ENCODE results near the gene EIF1AD. TPM values are rescaled to one million over a fixed set of nuclear protein-coding genes. Genes with fewer than 3 reads are reported as not detected.

Gene EIF1AD
- total RNA-seq, 1 donor from 2014 or later = 15.6 TPM

DNA sequence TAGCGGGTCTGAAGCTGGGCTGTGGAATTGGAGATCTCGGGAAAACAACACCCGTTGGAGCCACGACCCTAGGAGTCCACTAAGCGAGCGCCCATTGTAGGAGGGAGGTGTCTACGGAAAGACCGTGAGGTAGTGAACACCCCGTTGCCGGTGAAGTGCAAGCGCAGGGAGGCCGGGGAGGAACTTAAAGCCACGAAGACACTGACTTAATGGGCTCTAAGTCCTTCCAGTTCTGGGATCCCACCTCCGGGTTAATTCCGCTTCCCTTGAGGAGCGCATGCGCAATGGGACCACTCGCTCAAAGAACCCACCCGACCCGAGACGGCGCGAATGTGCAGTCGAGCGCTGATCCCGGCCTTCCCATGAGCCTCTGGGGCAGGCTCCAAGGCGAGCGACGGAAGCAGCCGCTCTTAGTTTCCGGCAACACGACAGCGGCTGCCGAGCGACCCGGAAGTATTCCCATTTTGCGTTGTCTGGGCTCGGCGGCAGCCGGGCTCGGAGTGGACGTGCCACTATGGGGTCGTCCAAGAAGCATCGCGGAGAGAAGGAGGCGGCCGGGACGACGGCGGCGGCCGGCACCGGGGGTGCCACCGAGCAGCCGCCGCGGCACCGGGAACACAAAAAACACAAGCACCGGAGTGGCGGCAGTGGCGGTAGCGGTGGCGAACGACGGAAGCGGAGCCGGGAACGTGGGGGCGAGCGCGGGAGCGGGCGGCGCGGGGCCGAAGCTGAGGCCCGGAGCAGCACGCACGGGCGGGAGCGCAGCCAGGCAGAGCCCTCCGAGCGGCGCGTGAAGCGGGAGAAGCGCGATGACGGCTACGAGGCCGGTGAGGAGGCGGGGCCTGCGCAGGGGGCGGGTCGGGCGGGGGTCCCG, 40.5 kb downstream of the EIF1AD start, which contains the start of gene SART1:
SART1 (plus strand) TSS at position 468 of the 874 bp plus-strand sequence; CDS start at position 515, 47 bp downstream.
- H3K27ac ChIP-seq = peak within 1 kb of the TSS; percentile 86 to 96
- H3K4me1 ChIP-seq = peaks cover 15 to 23% of the 10 kb centered on the region in 2 donors
- H3K9me3 ChIP-seq = no peaks in the 10 kb centered on the region
- peak; percentile 86 to 99 for DNase-seq (ENCODE audit: low spot score in 2 of 2)
- TF ChIP-seq, protein P1, sequence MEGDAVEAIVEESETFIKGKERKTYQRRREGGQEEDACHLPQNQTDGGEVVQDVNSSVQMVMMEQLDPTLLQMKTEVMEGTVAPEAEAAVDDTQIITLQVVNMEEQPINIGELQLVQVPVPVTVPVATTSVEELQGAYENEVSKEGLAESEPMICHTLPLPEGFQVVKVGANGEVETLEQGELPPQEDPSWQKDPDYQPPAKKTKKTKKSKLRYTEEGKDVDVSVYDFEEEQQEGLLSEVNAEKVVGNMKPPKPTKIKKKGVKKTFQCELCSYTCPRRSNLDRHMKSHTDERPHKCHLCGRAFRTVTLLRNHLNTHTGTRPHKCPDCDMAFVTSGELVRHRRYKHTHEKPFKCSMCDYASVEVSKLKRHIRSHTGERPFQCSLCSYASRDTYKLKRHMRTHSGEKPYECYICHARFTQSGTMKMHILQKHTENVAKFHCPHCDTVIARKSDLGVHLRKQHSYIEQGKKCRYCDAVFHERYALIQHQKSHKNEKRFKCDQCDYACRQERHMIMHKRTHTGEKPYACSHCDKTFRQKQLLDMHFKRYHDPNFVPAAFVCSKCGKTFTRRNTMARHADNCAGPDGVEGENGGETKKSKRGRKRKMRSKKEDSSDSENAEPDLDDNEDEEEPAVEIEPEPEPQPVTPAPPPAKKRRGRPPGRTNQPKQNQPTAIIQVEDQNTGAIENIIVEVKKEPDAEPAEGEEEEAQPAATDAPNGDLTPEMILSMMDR (IDR thresholded peaks at IDR 0.05) = peak in 1 of 3 experiments; percentile 13
- H3K4me3 ChIP-seq = peak within 1 kb of the TSS; percentile 89 to 100
- no peaks in the 10 kb centered on the region for H3K27me3 ChIP-seq
- intact Hi-C loops (cut with DNase I) = loop anchor here (1.0 kb wide), 5 partner anchors 28 to 77 kb away; partner anchors contain the start of genes BANF1, C11orf68, DRAP1 and EIF1AD
- H3K36me3 ChIP-seq = peaks cover 24 to 29% of the 10 kb centered on the region in 2 donors

DNA sequence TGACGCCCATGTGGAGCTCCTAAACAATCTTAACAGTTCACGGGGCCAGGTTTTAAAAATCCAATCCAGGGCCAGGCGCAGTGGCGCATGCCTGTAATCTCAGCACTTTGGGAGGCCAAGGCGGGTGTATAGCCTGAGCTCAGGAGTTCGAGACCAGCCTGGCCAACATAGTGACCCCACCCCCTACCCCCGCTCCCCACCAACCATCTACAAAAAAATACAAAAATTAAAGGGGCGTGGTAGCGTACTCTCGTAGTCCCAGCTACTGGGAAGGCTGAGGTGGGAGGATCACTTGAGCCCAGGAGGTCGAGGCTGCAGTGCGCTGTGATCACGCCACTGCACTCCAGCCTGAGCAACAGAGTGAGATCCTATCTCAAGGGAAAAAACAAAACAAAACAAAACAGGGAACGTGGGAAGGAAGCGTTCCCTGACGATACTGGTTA, 41.1 kb downstream of the EIF1AD start:
- peaks cover 15 to 23% of the 10 kb centered on the region in 2 donors for H3K4me1 ChIP-seq
- H3K27ac ChIP-seq = peak overlapping the region; percentile 86 to 96
- no peaks in the 10 kb centered on the region for H3K27me3 ChIP-seq
- DNase-seq (ENCODE audit: low spot score in 2 of 2) = no peak
- intact Hi-C loops (cut with DNase I) = loop anchor here (1.0 kb wide), 4 partner anchors 28 to 77 kb away; partner anchors contain the start of genes BANF1, C11orf68, DRAP1 and EIF1AD
- H3K36me3 ChIP-seq = peaks cover 17 to 22% of the 10 kb centered on the region in 2 donors
- H3K4me3 ChIP-seq = peak overlapping the region; percentile 89 to 100
- TF ChIP-seq, protein P1 (IDR thresholded peaks at IDR 0.05) = no peak
- no peaks in the 10 kb centered on the region for H3K9me3 ChIP-seq

DNA sequence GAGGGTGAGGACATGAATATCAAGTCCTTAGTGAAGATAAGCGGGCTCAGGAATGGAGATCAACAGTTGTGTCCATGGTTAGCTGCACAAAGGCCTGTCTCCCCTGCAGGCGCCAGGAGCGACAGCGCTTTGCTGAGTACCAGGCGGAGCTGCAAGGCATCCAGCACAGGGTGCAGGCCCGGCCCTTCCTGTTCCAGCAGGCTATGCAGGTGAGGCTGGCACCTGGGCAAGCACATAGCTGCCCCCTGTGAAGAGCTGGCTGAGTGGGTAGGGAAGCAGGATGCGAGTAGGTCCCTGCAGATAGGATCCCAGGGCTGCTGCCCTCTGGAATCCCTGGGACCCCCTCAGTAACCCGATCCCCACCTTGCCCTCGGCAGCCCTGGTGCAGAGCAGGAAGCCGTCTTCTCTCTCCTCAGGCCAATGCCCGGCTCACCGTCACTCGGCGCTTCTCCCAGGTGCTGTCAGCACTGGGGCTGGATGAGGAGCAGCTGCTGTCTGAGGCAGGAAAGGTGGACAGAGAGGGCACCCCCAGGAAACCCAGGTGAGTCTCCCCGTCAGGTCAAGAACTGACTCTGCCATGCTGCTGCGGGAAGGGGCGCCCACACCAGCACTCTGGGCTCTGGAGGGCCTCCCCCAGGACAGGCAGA, 43.1 kb downstream of the EIF1AD start:
- no peaks in the 10 kb centered on the region for H3K9me3 ChIP-seq
- intact Hi-C loops (cut with DNase I) = no loop called here
- TF ChIP-seq, protein P1 (IDR thresholded peaks at IDR 0.05) = no peak
- H3K27ac ChIP-seq = no peak overlapping the region
- peaks cover 0 to 2% of the 10 kb centered on the region in 2 donors for H3K36me3 ChIP-seq
- no peak overlapping the region for H3K4me3 ChIP-seq
- DNase-seq (ENCODE audit: low spot score in 2 of 2) = no peak
- no peaks in the 10 kb centered on the region for H3K27me3 ChIP-seq
- peaks cover 15 to 22% of the 10 kb centered on the region in 2 donors for H3K4me1 ChIP-seq

DNA sequence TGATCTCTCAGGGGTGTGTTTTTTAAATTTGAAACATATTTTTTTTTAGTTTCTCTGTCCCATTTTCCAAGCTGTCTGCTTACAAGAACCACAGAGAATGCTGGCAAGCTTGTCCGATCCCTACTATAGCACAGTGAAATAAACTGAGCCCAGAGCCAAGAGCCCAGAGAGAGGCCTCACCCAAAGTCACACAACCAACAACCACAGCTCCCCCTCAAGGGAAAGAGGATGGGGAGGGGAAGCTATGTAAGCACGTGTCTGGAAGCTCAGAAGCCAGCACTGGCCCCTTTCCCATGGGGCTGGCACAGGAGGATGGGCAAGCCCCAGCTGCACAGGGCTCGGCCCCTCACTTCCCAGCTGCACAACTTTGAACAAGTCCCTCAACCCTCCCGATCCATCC, 43.7 kb downstream of the EIF1AD start:
- Histone ChIP-seq H3K27me3 (no peaks in the 10 kb centered on the region), H3K9me3 (no peaks in the 10 kb centered on the region), H3K4me3 (no peak overlapping the region), H3K36me3 (no peaks in the 10 kb centered on the region), H3K4me1 (peaks cover 11 to 16% of the 10 kb centered on the region in 2 donors), H3K27ac (no peak overlapping the region)
- intact Hi-C loops (cut with DNase I) = no loop called here
- no peak for DNase-seq (ENCODE audit: low spot score in 2 of 2)
- TF ChIP-seq, protein P1 (IDR thresholded peaks at IDR 0.05) = no peak

DNA sequence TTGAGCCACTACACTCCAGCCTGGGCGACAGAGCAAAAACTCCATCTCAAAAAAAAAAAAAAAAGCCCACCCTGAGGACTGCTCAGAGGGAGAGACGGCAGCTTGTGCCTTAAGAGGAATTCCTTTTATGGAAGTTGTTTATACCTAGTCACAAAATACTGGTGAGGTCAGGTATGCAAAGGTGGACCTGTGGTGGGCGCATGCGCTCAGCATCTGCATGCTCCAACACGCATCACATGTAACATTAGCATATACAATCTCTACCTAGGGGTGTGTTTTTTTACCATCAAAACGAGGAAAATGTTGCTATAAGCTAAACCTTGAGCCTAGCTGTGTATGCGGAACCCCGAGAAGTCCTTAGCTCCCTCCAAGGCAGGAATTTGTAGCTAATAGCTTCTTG, 47.2 kb downstream of the EIF1AD start:
- H3K27me3 ChIP-seq = no peaks in the 10 kb centered on the region
- no peak overlapping the region for H3K4me3 ChIP-seq
- TF ChIP-seq, protein P1 (IDR thresholded peaks at IDR 0.05) = no peak
- intact Hi-C loops (cut with DNase I) = no loop called here
- H3K27ac ChIP-seq = no peak overlapping the region
- no peaks in the 10 kb centered on the region for H3K36me3 ChIP-seq
- no peaks in the 10 kb centered on the region for H3K4me1 ChIP-seq
- no peaks in the 10 kb centered on the region for H3K9me3 ChIP-seq
- no peak for DNase-seq (ENCODE audit: low spot score in 2 of 2)

All from ascending aorta (tissue), 2 donors.